Measurements from ENCODE around the gene KLHL40.

The KLHL40 gene

GRCh38 chr3:42658771-42659390 lies 26.5 kb upstream of the KLHL40 start:
- H3K4me2 ChIP-seq (ENCODE audit: low read length): no peak overlapping the region
- no peaks in the 10 kb centered on the region for H3K9me3 ChIP-seq (replicated peaks; ENCODE audit: low read length)
- H3K9ac ChIP-seq (ENCODE audit: low read depth, low read length): no peak overlapping the region
- no peaks in the 10 kb centered on the region for H3K27me3 ChIP-seq (ENCODE audit: control insufficient read depth, insufficient read depth, low read length)
- H3K4me3 ChIP-seq (ENCODE audit: low read length): no peak overlapping the region
- peaks cover 28% of the 10 kb centered on the region for H3K4me1 ChIP-seq (ENCODE audit: control insufficient read depth, insufficient read depth, low read length)
- H3K36me3 ChIP-seq (ENCODE audit: insufficient read depth, low read length): peaks cover 40% of the 10 kb centered on the region

GRCh38 chr3:42659451-42660130 lies 25.7 kb upstream of the KLHL40 start:
- no peak overlapping the region for H3K9ac ChIP-seq (ENCODE audit: low read depth, low read length)
- H3K9me3 ChIP-seq (replicated peaks; ENCODE audit: low read length): no peaks in the 10 kb centered on the region
- peaks cover 28% of the 10 kb centered on the region for H3K4me1 ChIP-seq (ENCODE audit: control insufficient read depth, insufficient read depth, low read length)
- H3K4me3 ChIP-seq (ENCODE audit: low read length): no peak overlapping the region
- H3K27me3 ChIP-seq (ENCODE audit: control insufficient read depth, insufficient read depth, low read length): no peaks in the 10 kb centered on the region
- H3K36me3 ChIP-seq (ENCODE audit: insufficient read depth, low read length): peaks cover 40% of the 10 kb centered on the region
- no peak overlapping the region for H3K4me2 ChIP-seq (ENCODE audit: low read length)

- no peak overlapping the region for H3K4me3 ChIP-seq (ENCODE audit: low read length)
- H3K36me3 ChIP-seq (ENCODE audit: insufficient read depth, low read length): peaks cover 42% of the 10 kb centered on the region
- H3K9ac ChIP-seq (ENCODE audit: low read depth, low read length): no peak overlapping the region
- H3K9me3 ChIP-seq (replicated peaks; ENCODE audit: low read length): no peaks in the 10 kb centered on the region
- no peaks in the 10 kb centered on the region for H3K27me3 ChIP-seq (ENCODE audit: control insufficient read depth, insufficient read depth, low read length)
- H3K4me1 ChIP-seq (ENCODE audit: control insufficient read depth, insufficient read depth, low read length): peaks cover 25% of the 10 kb centered on the region
- H3K4me2 ChIP-seq (ENCODE audit: low read length): no peak overlapping the region
Observed at GRCh38 chr3:42660131-42660715, 25.1 kb upstream of the KLHL40 start.

- peaks cover 18% of the 10 kb centered on the region for H3K4me1 ChIP-seq (ENCODE audit: control insufficient read depth, insufficient read depth, low read length)
- no peak overlapping the region for H3K9ac ChIP-seq (ENCODE audit: low read depth, low read length)
- peaks cover 42% of the 10 kb centered on the region for H3K36me3 ChIP-seq (ENCODE audit: insufficient read depth, low read length)
- no peaks in the 10 kb centered on the region for H3K27me3 ChIP-seq (ENCODE audit: control insufficient read depth, insufficient read depth, low read length)
- H3K4me3 ChIP-seq (ENCODE audit: low read length): no peak overlapping the region
- H3K9me3 ChIP-seq (replicated peaks; ENCODE audit: low read length): no peaks in the 10 kb centered on the region
- no peak overlapping the region for H3K4me2 ChIP-seq (ENCODE audit: low read length)
Observed at GRCh38 chr3:42660898-42661297, 24.4 kb upstream of the KLHL40 start.

GRCh38 chr3:42661593-42662022 lies 23.7 kb upstream of the KLHL40 start:
- Histone ChIP-seq H3K4me3 (ENCODE audit: low read length) (no peak overlapping the region), H3K9ac (ENCODE audit: low read depth, low read length) (no peak overlapping the region), H3K36me3 (ENCODE audit: insufficient read depth, low read length) (peaks cover 42% of the 10 kb centered on the region), H3K4me1 (ENCODE audit: control insufficient read depth, insufficient read depth, low read length) (peaks cover 11% of the 10 kb centered on the region), H3K9me3 (replicated peaks; ENCODE audit: low read length) (no peaks in the 10 kb centered on the region), H3K27me3 (ENCODE audit: control insufficient read depth, insufficient read depth, low read length) (no peaks in the 10 kb centered on the region), H3K4me2 (ENCODE audit: low read length) (no peak overlapping the region)

- H3K4me1 ChIP-seq (ENCODE audit: control insufficient read depth, insufficient read depth, low read length): peaks cover 10% of the 10 kb centered on the region
- no peak overlapping the region for H3K4me3 ChIP-seq (ENCODE audit: low read length)
- H3K9ac ChIP-seq (ENCODE audit: low read depth, low read length): no peak overlapping the region
- no peak overlapping the region for H3K4me2 ChIP-seq (ENCODE audit: low read length)
- H3K27me3 ChIP-seq (ENCODE audit: control insufficient read depth, insufficient read depth, low read length): no peaks in the 10 kb centered on the region
- H3K36me3 ChIP-seq (ENCODE audit: insufficient read depth, low read length): peaks cover 42% of the 10 kb centered on the region
- no peaks in the 10 kb centered on the region for H3K9me3 ChIP-seq (replicated peaks; ENCODE audit: low read length)
Observed at GRCh38 chr3:42662037-42662812, 23.1 kb upstream of the KLHL40 start.

- Histone ChIP-seq H3K9ac (ENCODE audit: low read depth, low read length) (no peak overlapping the region), H3K4me2 (ENCODE audit: low read length) (no peak overlapping the region), H3K9me3 (replicated peaks; ENCODE audit: low read length) (no peaks in the 10 kb centered on the region), H3K36me3 (ENCODE audit: insufficient read depth, low read length) (peaks cover 42% of the 10 kb centered on the region), H3K4me3 (ENCODE audit: low read length) (no peak overlapping the region), H3K27me3 (ENCODE audit: control insufficient read depth, insufficient read depth, low read length) (no peaks in the 10 kb centered on the region), H3K4me1 (ENCODE audit: control insufficient read depth, insufficient read depth, low read length) (peaks cover 10% of the 10 kb centered on the region)
Observed at GRCh38 chr3:42662813-42663535, 22.4 kb upstream of the KLHL40 start.

- H3K4me1 ChIP-seq (ENCODE audit: control insufficient read depth, insufficient read depth, low read length): peaks cover 10% of the 10 kb centered on the region
- H3K4me2 ChIP-seq (ENCODE audit: low read length): no peak overlapping the region
- H3K4me3 ChIP-seq (ENCODE audit: low read length): no peak overlapping the region
- H3K27me3 ChIP-seq (ENCODE audit: control insufficient read depth, insufficient read depth, low read length): no peaks in the 10 kb centered on the region
- no peak overlapping the region for H3K9ac ChIP-seq (ENCODE audit: low read depth, low read length)
- H3K9me3 ChIP-seq (replicated peaks; ENCODE audit: low read length): no peaks in the 10 kb centered on the region
- peaks cover 35% of the 10 kb centered on the region for H3K36me3 ChIP-seq (ENCODE audit: insufficient read depth, low read length)
Observed at GRCh38 chr3:42663581-42664437, 21.5 kb upstream of the KLHL40 start.

GRCh38 chr3:42664438-42664803 lies 20.9 kb upstream of the KLHL40 start:
- Histone ChIP-seq H3K4me3 (ENCODE audit: low read length) (no peak overlapping the region), H3K4me2 (ENCODE audit: low read length) (no peak overlapping the region), H3K9me3 (replicated peaks; ENCODE audit: low read length) (no peaks in the 10 kb centered on the region), H3K9ac (ENCODE audit: low read depth, low read length) (no peak overlapping the region), H3K36me3 (ENCODE audit: insufficient read depth, low read length) (peaks cover 33% of the 10 kb centered on the region), H3K27me3 (ENCODE audit: control insufficient read depth, insufficient read depth, low read length) (no peaks in the 10 kb centered on the region), H3K4me1 (ENCODE audit: control insufficient read depth, insufficient read depth, low read length) (peaks cover 9% of the 10 kb centered on the region)

- peaks cover under 1% of the 10 kb centered on the region for H3K4me1 ChIP-seq (ENCODE audit: control insufficient read depth, insufficient read depth, low read length)
- H3K36me3 ChIP-seq (ENCODE audit: insufficient read depth, low read length): peaks cover 25% of the 10 kb centered on the region
- H3K4me3 ChIP-seq (ENCODE audit: low read length): no peak overlapping the region
- H3K27me3 ChIP-seq (ENCODE audit: control insufficient read depth, insufficient read depth, low read length): no peaks in the 10 kb centered on the region
- H3K9me3 ChIP-seq (replicated peaks; ENCODE audit: low read length): no peaks in the 10 kb centered on the region
- no peak overlapping the region for H3K4me2 ChIP-seq (ENCODE audit: low read length)
- H3K9ac ChIP-seq (ENCODE audit: low read depth, low read length): no peak overlapping the region
Observed at GRCh38 chr3:42665050-42665878, 20.1 kb upstream of the KLHL40 start.

Measured in skeletal muscle satellite cell (primary cell).